CD4-positive, alpha-beta memory T cell (primary cell): ENCODE results near the gene MCC. TPM values are rescaled to one million over a fixed set of nuclear protein-coding genes. Genes with fewer than 3 reads are reported as not detected.

Experiments
- CTCF ChIA-PET: fragments of 350-600 bp; sonication (Branson Sonifier 250); formaldehyde crosslinking; loops from one replicate; lab custom pipeline; 2021; ENCODE audit warnings: inconsistent platforms; ENCODE audit not compliant: partially characterized antibody; lab: Charles Lee
- POLR2A ChIA-PET: fragments of 350-600 bp; sonication (Branson Sonifier 250); formaldehyde crosslinking; loops from one replicate; lab custom pipeline; 2021; ENCODE audit not compliant: partially characterized antibody; lab: Charles Lee
- DNase-seq, 5 donors: peaks; one replicate each; pipeline versions ENCODE4 v3.0.0 to v3.0.0-alpha.2; 2020 to 2022; ENCODE audit warnings: mixed read lengths in 1 of 5
- H3K27ac ChIP-seq: one replicate; pipeline ENCODE4 v1.7.0; 2013; ENCODE audit warnings: low read depth, low read length
- H3K27me3 ChIP-seq: 2 replicates; pipeline ENCODE4 v1.7.0; 2013; ENCODE audit warnings: mild to moderate bottlenecking, low read length, moderate library complexity; ENCODE audit not compliant: insufficient read depth
- H3K36me3 ChIP-seq: 2 replicates; pipeline ENCODE4 v1.7.0; 2013; ENCODE audit warnings: mild to moderate bottlenecking, low read length, moderate library complexity; ENCODE audit not compliant: insufficient read depth
- H3K4me1 ChIP-seq: 2 replicates; pipeline ENCODE4 v1.7.0; 2013; ENCODE audit warnings: mild to moderate bottlenecking, low read length, moderate library complexity; ENCODE audit not compliant: insufficient read depth
- H3K4me3 ChIP-seq, 2 donors: one replicate each; pipeline ENCODE4 v1.7.0; 2013; ENCODE audit warnings: low read length in 2 of 2, mild to moderate bottlenecking in 1 of 2
- H3K9me3 ChIP-seq, 2 donors: one replicate each; pipeline ENCODE4 v1.7.0; 2013; ENCODE audit warnings: low read length in 2 of 2, control low read depth in 1 of 2; ENCODE audit not compliant: control insufficient read depth in 1 of 2
- H3K27ac Mint-ChIP-seq, 7 donors: one replicate each; pipeline ENCODE4 v1.8.0; 2020 to 2021; ENCODE audit warnings: mixed read lengths in 7 of 7, mild to moderate bottlenecking in 6 of 7, inconsistent platforms in 3 of 7, moderate library complexity in 3 of 7
- H3K27me3 Mint-ChIP-seq, 2 donors: one replicate each; pipeline ENCODE4 v1.8.0; 2020 to 2021; ENCODE audit warnings: mixed read lengths in 2 of 2
- H3K36me3 Mint-ChIP-seq, 2 donors: one replicate each; pipeline ENCODE4 v1.8.0; 2020 to 2021; ENCODE audit warnings: mixed read lengths in 2 of 2, inconsistent platforms in 1 of 2, mild to moderate bottlenecking in 1 of 2
- H3K4me1 Mint-ChIP-seq, 4 donors: one replicate each; pipeline ENCODE4 v1.8.0; 2020 to 2021; ENCODE audit warnings: mixed read lengths in 4 of 4, mild to moderate bottlenecking in 1 of 4
- H3K4me3 Mint-ChIP-seq, 8 donors: one replicate each; pipeline ENCODE4 v1.8.0; 2020 to 2021; ENCODE audit warnings: mixed read lengths in 8 of 8, mild to moderate bottlenecking in 7 of 8, moderate library complexity in 6 of 8, inconsistent platforms in 3 of 8
- H3K9me3 Mint-ChIP-seq, 8 donors: one replicate each; pipeline ENCODE4 v1.8.0; 2020 to 2021; ENCODE audit warnings: mixed read lengths in 8 of 8, mild to moderate bottlenecking in 5 of 8, inconsistent platforms in 3 of 8, moderate library complexity in 1 of 8
- intact Hi-C: fragments of 100-400 bp; cut with micrococcal nuclease; formaldehyde crosslinking; loops from one replicate; pipeline ENCODE4 v1.15.1; 2023
- polyA plus RNA-seq, 2 donors: library from polyadenylated mRNA; unstranded; fragments of 300-500 nt; fragmentation: Illumina TruSeq; gene quantifications; one replicate each; pipeline ENCODE4 v1.2.3, GENCODE V29; 2021
- total RNA-seq, 2 experiments: library from RNA; stranded (reverse); gene quantifications; one replicate each; pipeline ENCODE4 v1.2.3, GENCODE V29; 2021

The MCC gene
- total and polyA plus RNA-seq, 4 experiments from 2014 or later, result 0.92 to 12.1 (median 7.7) TPM

DNA sequence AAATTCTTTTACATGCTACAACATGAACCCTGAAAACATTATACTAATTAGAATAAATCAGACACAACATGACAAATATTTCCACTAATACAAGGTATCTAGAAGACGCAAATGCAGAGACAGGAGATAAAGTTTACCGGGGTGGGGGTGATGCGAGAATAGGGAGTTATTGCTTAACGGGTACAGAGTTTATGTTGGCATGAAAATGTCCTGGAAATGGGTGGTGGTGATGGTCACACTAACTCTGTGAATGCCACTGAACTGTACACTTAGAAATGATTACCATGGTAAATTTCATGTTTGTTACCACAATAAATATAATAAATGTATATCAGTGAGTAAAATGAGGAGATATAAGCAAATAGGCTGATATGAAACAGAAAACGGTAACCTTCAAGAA lies 378.9 kb downstream of the MCC start:
- Mint-ChIP-seq H3K36me3 (peaks cover 3 to 7% of the 10 kb centered on the region in 2 donors), H3K27ac (peak overlapping the region in 1 of 7 donors; percentile 9), H3K27me3 (no peaks in the 10 kb centered on the region), H3K9me3 (peaks cover 0 to 1% (median 0%) of the 10 kb centered on the region in 8 donors), H3K4me1 (peaks cover 0 to 5% (median under 1%) of the 10 kb centered on the region in 4 donors), H3K4me3 (no peak overlapping the region)
- intact Hi-C loops, result no loop called here
- CTCF ChIA-PET, result no interaction called here
- no peaks in the 10 kb centered on the region for H3K4me1 ChIP-seq
- H3K27ac ChIP-seq, result no peak overlapping the region
- no peak overlapping the region for H3K4me3 ChIP-seq
- POLR2A ChIA-PET, result no interaction called here
- no peaks in the 10 kb centered on the region for H3K9me3 ChIP-seq
- no peaks in the 10 kb centered on the region for H3K36me3 ChIP-seq
- H3K27me3 ChIP-seq, result no peaks in the 10 kb centered on the region
- DNase-seq, result no peak

DNA sequence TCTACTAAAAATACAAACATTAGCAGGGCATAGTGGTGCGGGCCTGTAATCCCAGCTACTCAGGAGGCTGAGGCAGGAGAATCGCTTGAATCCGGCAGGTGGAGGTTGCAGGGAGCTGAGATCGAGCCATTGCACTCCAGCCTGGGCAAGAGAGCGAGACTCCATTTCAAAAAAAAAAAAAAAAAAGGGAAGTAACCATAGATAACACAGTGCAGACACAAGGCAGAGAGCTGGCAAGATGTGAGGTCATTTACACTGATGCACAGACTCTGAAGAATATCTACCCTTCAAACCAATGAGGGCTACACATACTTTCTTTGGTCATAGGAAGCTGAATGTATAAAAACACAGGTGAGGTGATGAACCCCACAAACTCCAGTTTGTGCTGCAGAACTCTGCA lies 379.8 kb downstream of the MCC start:
- ChIA-PET POLR2A (no interaction called here), CTCF (no interaction called here)
- Histone ChIP-seq H3K27me3 (no peaks in the 10 kb centered on the region), H3K9me3 (no peaks in the 10 kb centered on the region), H3K4me1 (no peaks in the 10 kb centered on the region), H3K36me3 (no peaks in the 10 kb centered on the region), H3K4me3 (no peak overlapping the region), H3K27ac (no peak overlapping the region)
- intact Hi-C loops, result no loop called here
- Mint-ChIP-seq H3K4me3 (no peak overlapping the region), H3K27ac (no peak overlapping the region), H3K9me3 (peaks cover 0 to 1% (median 0%) of the 10 kb centered on the region in 8 donors), H3K4me1 (peaks cover 0 to under 1% (median 0%) of the 10 kb centered on the region in 4 donors), H3K27me3 (no peaks in the 10 kb centered on the region), H3K36me3 (peaks cover 1 to 3% of the 10 kb centered on the region in 2 donors)
- DNase-seq, result no peak

DNA sequence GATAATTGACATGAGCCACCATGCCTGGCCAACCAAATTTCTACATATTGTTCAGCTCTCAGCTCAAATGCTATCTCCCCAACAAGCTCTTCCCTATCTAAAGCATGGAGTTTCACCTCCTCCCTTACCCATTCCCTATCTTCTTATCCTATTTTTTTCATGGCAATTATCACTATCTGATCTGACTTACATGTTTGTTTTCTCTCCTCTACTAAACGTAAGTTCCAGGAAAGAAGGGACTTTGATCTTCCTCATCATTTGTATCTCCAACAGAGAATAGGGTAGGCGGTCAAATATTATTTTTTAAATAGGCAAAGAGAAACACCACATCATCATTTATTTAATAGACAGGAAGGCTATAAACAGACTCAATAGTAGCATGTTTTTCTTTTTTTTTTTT lies 381.4 kb downstream of the MCC start:
- Mint-ChIP-seq H3K9me3 (peaks cover 0 to 1% (median 0%) of the 10 kb centered on the region in 8 donors), H3K36me3 (peaks cover 6 to 12% of the 10 kb centered on the region in 2 donors), H3K27me3 (no peaks in the 10 kb centered on the region), H3K4me3 (no peak overlapping the region), H3K27ac (peak overlapping the region in 1 of 7 donors; percentile 0), H3K4me1 (peaks cover 0 to 1% (median 0%) of the 10 kb centered on the region in 4 donors)
- H3K36me3 ChIP-seq, result no peaks in the 10 kb centered on the region
- H3K27ac ChIP-seq, result no peak overlapping the region
- CTCF ChIA-PET, result no interaction called here
- H3K4me1 ChIP-seq, result no peaks in the 10 kb centered on the region
- no peaks in the 10 kb centered on the region for H3K27me3 ChIP-seq
- H3K9me3 ChIP-seq, result no peaks in the 10 kb centered on the region
- no peak for DNase-seq
- H3K4me3 ChIP-seq, result no peak overlapping the region
- intact Hi-C loops, result no loop called here
- POLR2A ChIA-PET, result no interaction called here

DNA sequence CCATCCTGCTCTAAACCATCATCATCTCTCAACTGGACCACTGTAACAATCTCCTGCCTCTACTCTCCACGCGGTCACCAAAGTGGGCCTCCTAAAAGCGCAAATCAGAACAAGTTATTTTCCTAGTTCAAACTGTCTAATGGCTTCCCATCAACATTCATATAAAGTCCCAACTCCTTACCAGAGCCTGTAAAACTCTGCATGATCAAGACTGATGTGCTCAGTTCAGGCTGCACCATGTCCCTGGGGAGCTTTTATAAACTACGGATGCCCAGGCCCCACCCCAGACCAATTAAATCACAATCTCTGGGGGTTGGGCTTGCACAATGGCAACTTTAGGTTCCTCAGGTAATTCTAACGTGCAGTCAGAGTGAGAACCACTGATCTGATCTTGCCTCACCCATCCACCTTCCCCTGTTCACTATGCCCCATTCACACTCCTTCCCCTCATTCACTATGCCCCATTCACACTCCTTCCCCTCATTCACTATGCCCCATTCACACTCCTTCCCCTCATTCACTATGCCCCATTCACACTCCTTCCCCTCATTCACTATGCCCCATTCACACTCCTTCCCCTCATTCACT lies 382.5 kb downstream of the MCC start:
- Histone ChIP-seq H3K4me3 (no peak overlapping the region), H3K9me3 (no peaks in the 10 kb centered on the region), H3K36me3 (no peaks in the 10 kb centered on the region), H3K27me3 (no peaks in the 10 kb centered on the region), H3K4me1 (no peaks in the 10 kb centered on the region), H3K27ac (no peak overlapping the region)
- ChIA-PET CTCF (no interaction called here), POLR2A (no interaction called here)
- Mint-ChIP-seq H3K27ac (peak overlapping the region in 1 of 7 donors; percentile 4), H3K4me1 (peaks cover 0 to 3% (median 0%) of the 10 kb centered on the region in 4 donors), H3K36me3 (peaks cover 14 to 15% of the 10 kb centered on the region in 2 donors), H3K4me3 (no peak overlapping the region), H3K27me3 (no peaks in the 10 kb centered on the region), H3K9me3 (peaks cover 0 to 1% (median 0%) of the 10 kb centered on the region in 8 donors)
- intact Hi-C loops, result no loop called here
- no peak for DNase-seq

- Mint-ChIP-seq H3K27ac (no peak overlapping the region), H3K36me3 (peaks cover 16 to 29% of the 10 kb centered on the region in 2 donors), H3K9me3 (peaks cover 0 to 1% (median 0%) of the 10 kb centered on the region in 8 donors), H3K27me3 (no peaks in the 10 kb centered on the region), H3K4me1 (peaks cover 0 to 3% (median 0%) of the 10 kb centered on the region in 4 donors), H3K4me3 (no peak overlapping the region)
- Histone ChIP-seq H3K27ac (no peak overlapping the region), H3K36me3 (no peaks in the 10 kb centered on the region), H3K9me3 (no peaks in the 10 kb centered on the region), H3K4me1 (no peaks in the 10 kb centered on the region), H3K4me3 (no peak overlapping the region), H3K27me3 (no peaks in the 10 kb centered on the region)
- POLR2A ChIA-PET, result no interaction called here
- intact Hi-C loops, result no loop called here
- CTCF ChIA-PET, result no interaction called here
- DNase-seq, result no peak
Observed at GRCh38 chr5:113103330-113103729, 384.9 kb downstream of the MCC start.

GRCh38 chr5:113102121-113102531 lies 386.1 kb downstream of the MCC start:
- Histone ChIP-seq H3K27me3 (no peaks in the 10 kb centered on the region), H3K9me3 (no peaks in the 10 kb centered on the region), H3K4me1 (no peaks in the 10 kb centered on the region), H3K27ac (no peak overlapping the region), H3K36me3 (no peaks in the 10 kb centered on the region), H3K4me3 (no peak overlapping the region)
- Mint-ChIP-seq H3K27ac (no peak overlapping the region), H3K27me3 (no peaks in the 10 kb centered on the region), H3K4me1 (peaks cover 0 to 3% (median 0%) of the 10 kb centered on the region in 4 donors), H3K36me3 (peaks cover 19 to 38% of the 10 kb centered on the region in 2 donors), H3K4me3 (no peak overlapping the region), H3K9me3 (peaks cover 0 to 1% (median 0%) of the 10 kb centered on the region in 8 donors)
- DNase-seq, result no peak
- ChIA-PET POLR2A (no interaction called here), CTCF (no interaction called here)
- intact Hi-C loops, result no loop called here

DNA sequence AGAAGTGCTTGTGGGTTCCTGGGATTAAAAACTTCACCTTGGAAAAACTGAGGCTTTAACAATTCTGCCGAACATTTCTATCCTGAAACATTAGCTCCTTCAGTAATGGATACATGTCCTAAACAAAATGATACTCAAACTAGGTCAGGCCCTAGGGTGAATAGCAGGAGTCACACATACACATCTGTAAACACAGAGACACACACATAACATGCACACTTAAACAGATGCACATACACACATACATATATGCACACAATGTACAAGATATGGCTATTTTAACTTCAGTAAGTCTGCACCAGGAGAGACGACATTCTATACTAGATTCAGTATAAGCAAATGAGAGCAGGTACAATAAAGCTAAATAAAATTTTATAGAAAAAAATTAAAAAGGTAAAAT lies 387.3 kb downstream of the MCC start:
- no peak for DNase-seq
- H3K4me3 ChIP-seq, result no peak overlapping the region
- no peaks in the 10 kb centered on the region for H3K36me3 ChIP-seq
- H3K27ac ChIP-seq, result no peak overlapping the region
- no peaks in the 10 kb centered on the region for H3K27me3 ChIP-seq
- POLR2A ChIA-PET, result interaction anchor here (0.7 kb wide), 1 partner anchor 193 kb away, joined by 3 read pairs; no protein-coding TSS in a partner anchor
- no peaks in the 10 kb centered on the region for H3K4me1 ChIP-seq
- Mint-ChIP-seq H3K4me3 (no peak overlapping the region), H3K9me3 (no peaks in the 10 kb centered on the region), H3K27me3 (no peaks in the 10 kb centered on the region), H3K27ac (no peak overlapping the region), H3K4me1 (peaks cover 0 to 3% (median 0%) of the 10 kb centered on the region in 4 donors), H3K36me3 (peaks cover 19 to 43% of the 10 kb centered on the region in 2 donors)
- intact Hi-C loops, result no loop called here
- H3K9me3 ChIP-seq, result no peaks in the 10 kb centered on the region
- CTCF ChIA-PET, result no interaction called here
